Esophagus squamous epithelium (tissue), 5 donors: ENCODE results near the gene COQ8A. TPM values are rescaled to one million over a fixed set of nuclear protein-coding genes. Genes with fewer than 3 reads are reported as not detected.

Experiments
- DNase-seq: peaks from one replicate; lab custom pipeline; 2025; lab: John Stamatoyannopoulos, UW
- H3K27ac ChIP-seq, 4 donors: fragments of 200-600 bp; sonication (generic); one replicate each; pipeline ENCODE4 v1.5.1; 2016 to 2019; ENCODE audit warnings: mild to moderate bottlenecking in 1 of 4
- H3K27me3 ChIP-seq, 4 donors: fragments of 200-600 bp; sonication (generic); 1 replicate in 3 of 4; 2 replicates in 1 of 4; pipeline versions ENCODE4 v1.5.1 to v1.6.0; 2017 to 2021; ENCODE audit warnings: antibody characterized with exemption in 1 of 4
- H3K36me3 ChIP-seq, 3 donors: fragments of 200-600 bp; sonication (generic); one replicate each; pipeline ENCODE4 v1.5.1; 2016 to 2019
- H3K4me1 ChIP-seq, 3 donors: fragments of 200-600 bp; sonication (generic); one replicate each; pipeline ENCODE4 v1.5.1; 2017 to 2019
- H3K4me3 ChIP-seq, 4 donors: fragments of 200-600 bp; sonication (generic); 1 replicate in 3 of 4; 2 replicates in 1 of 4; pipeline ENCODE4 v1.5.1; 2016 to 2019; ENCODE audit warnings: mild to moderate bottlenecking in 2 of 4, moderate library complexity in 1 of 4
- H3K9me3 ChIP-seq, 3 donors: fragments of 200-600 bp; sonication (generic); one replicate each; pipeline ENCODE4 v1.5.1; 2016 to 2019
- CTCF ChIP-seq, 6 experiments: fragments of 450-650 bp in 4 of 6; fragments of 200-600 bp in 2 of 6; sonication (generic) in 2 of 6; IDR thresholded peaks; one replicate each; pipeline ENCODE4 v1.5.1; 2016 to 2019; ENCODE audit warnings: antibody characterized with exemption in 6 of 6, mild to moderate bottlenecking in 4 of 6, moderate library complexity in 4 of 6
- POLR2A ChIP-seq, 4 donors: fragments of 450-650 bp; IDR thresholded peaks; one replicate each; pipeline ENCODE4 v1.6.1; 2017; ENCODE audit warnings: antibody characterized with exemption in 4 of 4, mild to moderate bottlenecking in 4 of 4, moderate library complexity in 3 of 4
- WGBS, 2 donors: methylation state at CpG; one replicate each; pipeline ENCODE4 v1.1.5; 2018; 5-methylcytosine and 5-hydroxymethylcytosine counted together
- intact Hi-C: fragments of 100-400 bp; cut with DNase I; formaldehyde crosslinking; loops from one replicate; pipeline ENCODE4 v1.15.0; 2022
- small RNA-seq, 4 donors: library from RNA; depleted of rRNA; stranded (forward); fragments of <200 nt; gene quantifications; one replicate each; pipeline ENCODE3, GENCODE V24; 2016
- total RNA-seq, 4 donors: library from RNA; depleted of rRNA; stranded (reverse); fragments of >200 nt; gene quantifications; one replicate each; pipeline ENCODE4 v1.1.0, GENCODE V29; 2016
- donor health status: DM: yes; HTN: yes; CAD: no.

Gene COQ8A
- total RNA-seq, 4 donors from 2014 or later, result 9.3 to 37.8 (median 16.9) TPM

GRCh38 chr1:227016990-227017389 lies 76.9 kb downstream of the COQ8A start:
- no peak overlapping the region for H3K4me3 ChIP-seq
- no peaks in the 10 kb centered on the region for H3K9me3 ChIP-seq
- no peaks in the 10 kb centered on the region for H3K27me3 ChIP-seq
- WGBS, 2 donors, result 90 to 93% methylated on average over 3 of the region's 3 CpGs
- H3K27ac ChIP-seq, result no peak overlapping the region
- intact Hi-C loops, result no loop called here
- peaks cover 0 to 50% (median 0%) of the 10 kb centered on the region in 3 donors for H3K36me3 ChIP-seq
- no peak for DNase-seq
- no peaks in the 10 kb centered on the region for H3K4me1 ChIP-seq
- TF ChIP-seq CTCF (IDR thresholded peaks at IDR 0.05) (no peak), POLR2A (IDR thresholded peaks at IDR 0.05) (no peak)

- intact Hi-C loops, result no loop called here
- no peak for DNase-seq
- peaks cover 0 to 53% (median 0%) of the 10 kb centered on the region in 3 donors for H3K36me3 ChIP-seq
- WGBS, 2 donors, result 81 to 83% methylated on average over 2 to 3 of the region's 3 CpGs
- no peaks in the 10 kb centered on the region for H3K9me3 ChIP-seq
- H3K4me1 ChIP-seq, result no peaks in the 10 kb centered on the region
- H3K4me3 ChIP-seq, result no peak overlapping the region
- H3K27ac ChIP-seq, result no peak overlapping the region
- H3K27me3 ChIP-seq, result no peaks in the 10 kb centered on the region
- TF ChIP-seq POLR2A (IDR thresholded peaks at IDR 0.05) (no peak), CTCF (IDR thresholded peaks at IDR 0.05) (no peak)
Observed at GRCh38 chr1:227032396-227032795, 92.3 kb downstream of the COQ8A start.

- DNase-seq, result no peak
- TF ChIP-seq CTCF (IDR thresholded peaks at IDR 0.05) (no peak), POLR2A (IDR thresholded peaks at IDR 0.05) (no peak)
- no peaks in the 10 kb centered on the region for H3K4me1 ChIP-seq
- H3K27me3 ChIP-seq, result no peaks in the 10 kb centered on the region
- WGBS, 2 donors, result 60 to 69% methylated on average over 2 of the region's 2 CpGs
- H3K36me3 ChIP-seq, result peaks cover 0 to 50% (median 0%) of the 10 kb centered on the region in 3 donors
- H3K27ac ChIP-seq, result no peak overlapping the region
- intact Hi-C loops, result no loop called here
- no peak overlapping the region for H3K4me3 ChIP-seq
- H3K9me3 ChIP-seq, result no peaks in the 10 kb centered on the region
Observed at GRCh38 chr1:227033880-227034279, 93.8 kb downstream of the COQ8A start.

GRCh38 chr1:227035316-227035715 lies 95.2 kb downstream of the COQ8A start:
- Histone ChIP-seq H3K9me3 (no peaks in the 10 kb centered on the region), H3K27ac (no peak overlapping the region), H3K36me3 (peaks cover 0 to 49% (median 0%) of the 10 kb centered on the region in 3 donors), H3K4me1 (no peaks in the 10 kb centered on the region), H3K27me3 (no peaks in the 10 kb centered on the region), H3K4me3 (no peak overlapping the region)
- TF ChIP-seq CTCF (IDR thresholded peaks at IDR 0.05), result no peak
- TF ChIP-seq POLR2A (IDR thresholded peaks at IDR 0.05), result no peak
- no peak for DNase-seq
- intact Hi-C loops, result no loop called here
- 47 to 74% methylated on average over 2 of the region's 2 CpGs for WGBS, 2 donors

- TF ChIP-seq CTCF (IDR thresholded peaks at IDR 0.05) (no peak), POLR2A (IDR thresholded peaks at IDR 0.05) (no peak)
- intact Hi-C loops, result no loop called here
Observed at GRCh38 chr1:227037121-227037520, 97.0 kb downstream of the COQ8A start.

More at GRCh38 chr1:227037121-227037520, 97.0 kb downstream of the COQ8A start:
- Histone ChIP-seq H3K4me1 (no peaks in the 10 kb centered on the region), H3K36me3 (peaks cover 0 to 39% (median 0%) of the 10 kb centered on the region in 3 donors), H3K27me3 (no peaks in the 10 kb centered on the region), H3K9me3 (no peaks in the 10 kb centered on the region), H3K4me3 (no peak overlapping the region), H3K27ac (no peak overlapping the region)
- DNase-seq, result no peak
- whole genome bisulfite sequencing, 2 donors, result 80 to 81% methylated on average over 1 of the region's 1 CpG

Small RNA genes within 50 kb of the gene (small RNA-seq; reads per million reads assigned to genes)
- 0 reads per million in 4 donors for gene AL353689.1

Other genes with a start within 250 kb of the COQ8A start
- gene ITPKB, start 201.0 kb upstream of the COQ8A start, total RNA-seq, result 10 to 100 TPM; 10.7 to 22.3 (median 15.9) TPM
- 10 to 100 TPM in 3 of 4 donors, 1 to 10 TPM in 1; 8.3 to 23.5 (median 17.8) TPM for gene PSEN2, start 69.7 kb upstream of the COQ8A start, total RNA-seq